Prostate gland (tissue), 2 donors: ENCODE measurements around the gene ANKRD30A.

Experiments used
- CTCF ChIP-seq, 4 experiments: fragments of 200-600 bp in 2 of 4; fragments of 450-650 bp in 2 of 4; sonication (generic) in 2 of 4; IDR thresholded peaks; 1 replicate in 3 of 4; 2 replicates in 1 of 4; pipeline ENCODE4 v1.5.1; 2016 to 2019; ENCODE audit warnings: antibody characterized with exemption in 4 of 4, mild to moderate bottlenecking in 2 of 4, moderate library complexity in 2 of 4
- POLR2AphosphoS5 ChIP-seq: sonication (generic); formaldehyde crosslinking; IDR thresholded peaks from one replicate; pipeline ENCODE4 v1.6.1; 2017; ENCODE audit warnings: antibody characterized with exemption

GRCh38 chr10:37304036-37304435, 178.6 kb downstream of the ANKRD30A start:
- TF ChIP-seq CTCF (IDR thresholded peaks at IDR 0.05) (no peak), POLR2AphosphoS5 (no peak)
